Lower leg skin (tissue), 3 donors: ENCODE measurements around the gene FETUB.

Experiments
- CTCF ChIP-seq, 3 donors: fragments of 450-650 bp; IDR thresholded peaks; one replicate each; pipeline ENCODE4 v1.5.1; 2016; ENCODE audit warnings: antibody characterized with exemption in 3 of 3, mild to moderate bottlenecking in 3 of 3, moderate library complexity in 2 of 3
- POLR2A ChIP-seq, 2 donors: fragments of 450-650 bp; IDR thresholded peaks; one replicate each; pipeline ENCODE4 v1.6.1; 2016 to 2017; ENCODE audit warnings: antibody characterized with exemption in 2 of 2, mild to moderate bottlenecking in 1 of 2, moderate library complexity in 1 of 2

GRCh38 chr3:186605561-186606545 lies 34.3 kb upstream of the FETUB start:
- no peak for TF ChIP-seq CTCF (IDR thresholded peaks at IDR 0.05)
- no peak for TF ChIP-seq POLR2A (IDR thresholded peaks at IDR 0.05)
